M059J (cell line): Measurements from ENCODE around the gene TMEM191B. TPM values are rescaled to one million over a fixed set of nuclear protein-coding genes. Genes with fewer than 3 reads are reported as not detected.
"Not testable (repeated sequence)": the region's sequence is repeated elsewhere in the genome, so short reads cannot be mapped to it uniquely, and the experiment has no call there.

Source experiments
- DNase-seq: peaks from one replicate; pipeline ENCODE4 v3.0.0-alpha.2; 2012; ENCODE audit warnings: low read depth
- total RNA-seq: library from RNA; depleted of rRNA; stranded (reverse); fragments of >200 nt; shearing (Covaris generic); gene quantifications from 2 replicates; pipeline ENCODE4 v1.2.3, GENCODE V29; 2014; rRNA removed

The TMEM191B gene
- 0.76 TPM in 1 of 2 replicates, not detected in the other for total RNA-seq

DNA sequence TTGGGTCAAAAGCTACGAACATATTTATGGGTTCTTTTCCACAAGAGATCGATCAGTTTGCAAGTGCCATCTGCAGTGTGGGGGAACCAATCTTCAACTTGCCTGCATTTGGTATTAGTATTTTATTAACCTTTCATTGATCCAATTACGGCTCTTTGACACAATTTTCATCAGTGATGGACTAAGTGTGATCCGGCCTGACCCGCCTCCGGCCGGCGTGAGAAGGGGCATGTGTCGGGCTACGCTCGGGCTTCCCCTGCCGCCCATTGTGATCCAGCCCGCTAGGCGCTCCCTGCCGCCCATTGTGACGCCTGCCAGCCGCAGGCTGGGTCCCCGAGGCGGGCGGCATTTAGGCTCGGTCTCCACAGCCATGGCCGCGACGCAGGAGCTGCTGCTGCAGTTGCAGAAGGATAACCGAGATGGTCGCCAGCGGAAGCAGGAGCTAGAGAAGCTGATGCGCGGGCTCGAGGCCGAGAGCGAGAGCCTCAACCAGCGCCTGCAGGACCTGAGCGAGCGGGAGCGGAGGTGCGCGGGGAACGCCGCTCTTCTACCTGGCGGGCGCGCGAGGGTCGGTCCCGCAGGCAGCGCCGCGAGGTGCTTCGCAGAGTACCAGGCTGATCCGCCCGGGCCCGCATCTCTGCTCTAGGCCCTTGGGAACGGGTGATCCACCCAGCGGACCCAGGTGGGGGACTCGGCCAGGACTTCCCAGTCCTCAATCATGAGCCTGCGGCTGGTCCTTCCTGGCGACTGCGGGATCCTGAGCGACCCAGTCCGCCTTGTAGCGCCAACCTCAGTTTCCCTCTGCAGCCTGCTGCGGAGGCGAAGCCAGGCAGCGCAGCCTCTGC is at the start of gene TMEM191B:
Gene TMEM191B, plus strand, starts transcription at position 51 of the 845 bp plus-strand sequence. Its CDS starts 179 bp downstream, at position 230.
- DNase-seq, result not testable (repeated sequence)

- not testable (repeated sequence) for DNase-seq
These were observed 31.4 kb upstream of the TMEM191B start for GRCh38 chr22:18496227-18496626.

DNA sequence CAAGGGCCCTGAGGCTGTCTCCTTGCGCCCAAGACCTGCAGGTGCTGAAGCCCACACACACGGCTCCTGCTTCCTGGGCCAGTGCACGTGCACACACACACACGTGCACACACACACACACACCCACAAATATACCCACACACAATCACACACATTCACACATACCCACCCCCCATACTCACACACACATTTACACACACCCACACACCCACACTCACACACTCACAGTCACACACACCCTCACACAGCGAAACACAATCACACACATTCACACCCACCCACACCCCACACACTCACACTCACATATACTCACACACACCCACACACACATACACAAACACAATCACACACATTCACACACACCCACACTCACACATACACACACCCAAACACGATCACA is 16.3 kb upstream of the TMEM191B start:
- DNase-seq, result not testable (repeated sequence)

DNA sequence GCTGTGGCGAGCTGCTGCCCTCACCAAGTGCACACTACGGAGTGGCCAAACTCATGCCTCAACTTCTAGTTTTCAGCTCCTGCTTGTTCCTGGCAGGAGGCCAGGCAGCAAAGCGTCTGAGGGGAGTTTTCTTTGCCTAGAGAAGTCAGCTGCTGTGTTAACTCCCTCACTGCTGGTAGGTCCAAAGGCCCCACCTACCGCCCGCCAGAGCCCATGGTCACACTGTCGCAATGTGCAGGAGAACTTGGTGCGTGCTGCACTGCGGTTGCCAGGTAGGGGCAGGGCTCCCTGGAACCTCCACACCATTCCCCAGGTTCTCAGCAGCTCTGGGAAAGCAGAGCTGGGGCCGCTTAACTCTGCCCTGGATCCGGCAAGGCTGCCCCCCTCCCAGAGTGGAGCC is 15.2 kb upstream of the TMEM191B start:
- DNase-seq, result not testable (repeated sequence)

- DNase-seq, result not testable (repeated sequence)
These were observed 14.1 kb upstream of the TMEM191B start for GRCh38 chr22:18513454-18513853.

DNA sequence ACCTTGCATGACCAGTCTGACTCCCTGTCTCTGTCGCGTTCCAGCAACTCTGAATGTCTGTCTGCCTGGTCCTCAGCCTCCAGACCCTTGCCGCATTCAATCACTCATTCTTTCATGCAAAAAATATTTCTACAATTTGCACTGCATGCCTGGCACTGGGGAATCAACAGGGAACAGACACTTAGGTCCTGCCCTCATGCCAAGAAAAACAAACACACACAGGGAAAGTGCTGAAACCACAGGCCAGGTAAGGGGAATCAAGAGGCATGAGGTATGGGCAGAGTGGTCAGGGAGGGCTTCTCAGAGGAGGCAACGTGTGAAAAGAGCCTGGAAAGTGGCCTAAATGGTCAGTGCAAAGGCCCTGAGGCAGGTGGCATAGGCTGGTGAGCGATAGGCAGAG is 9.5 kb upstream of the TMEM191B start, which contains the start of gene GGTLC3:
Gene GGTLC3, minus strand, starts transcription at position 101 of the 400 bp plus-strand sequence. CDS start 264 bp downstream, outside the sequence.
- not testable (repeated sequence) for DNase-seq

- DNase-seq, result not testable (repeated sequence)
These were observed 4.8 kb upstream of the TMEM191B start for GRCh38 chr22:18522762-18523161.

DNA sequence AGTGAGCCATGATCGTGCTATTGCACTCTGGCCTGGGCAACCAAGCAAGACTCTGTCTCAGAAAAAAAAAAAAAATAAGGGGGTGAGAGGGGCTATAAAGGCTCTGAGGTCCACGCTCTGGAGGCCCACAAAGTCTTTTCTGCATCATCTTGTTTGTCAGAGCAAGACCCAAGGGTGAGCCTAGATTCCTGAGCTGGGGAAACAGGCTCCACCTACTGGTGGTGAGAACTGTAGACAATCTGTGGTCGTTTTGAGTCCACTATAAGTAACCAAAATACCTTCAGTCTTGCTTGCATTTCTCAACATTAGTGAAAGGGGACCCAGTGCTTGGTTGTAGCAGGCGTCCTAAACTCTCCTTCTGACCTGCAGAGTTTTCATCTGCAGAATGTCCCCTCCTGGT is 4.3 kb upstream of the TMEM191B start:
- not testable (repeated sequence) for DNase-seq

- DNase-seq, result not testable (repeated sequence)
These were observed 1.2 kb downstream of the TMEM191B start for GRCh38 chr22:18528597-18529415.

DNA sequence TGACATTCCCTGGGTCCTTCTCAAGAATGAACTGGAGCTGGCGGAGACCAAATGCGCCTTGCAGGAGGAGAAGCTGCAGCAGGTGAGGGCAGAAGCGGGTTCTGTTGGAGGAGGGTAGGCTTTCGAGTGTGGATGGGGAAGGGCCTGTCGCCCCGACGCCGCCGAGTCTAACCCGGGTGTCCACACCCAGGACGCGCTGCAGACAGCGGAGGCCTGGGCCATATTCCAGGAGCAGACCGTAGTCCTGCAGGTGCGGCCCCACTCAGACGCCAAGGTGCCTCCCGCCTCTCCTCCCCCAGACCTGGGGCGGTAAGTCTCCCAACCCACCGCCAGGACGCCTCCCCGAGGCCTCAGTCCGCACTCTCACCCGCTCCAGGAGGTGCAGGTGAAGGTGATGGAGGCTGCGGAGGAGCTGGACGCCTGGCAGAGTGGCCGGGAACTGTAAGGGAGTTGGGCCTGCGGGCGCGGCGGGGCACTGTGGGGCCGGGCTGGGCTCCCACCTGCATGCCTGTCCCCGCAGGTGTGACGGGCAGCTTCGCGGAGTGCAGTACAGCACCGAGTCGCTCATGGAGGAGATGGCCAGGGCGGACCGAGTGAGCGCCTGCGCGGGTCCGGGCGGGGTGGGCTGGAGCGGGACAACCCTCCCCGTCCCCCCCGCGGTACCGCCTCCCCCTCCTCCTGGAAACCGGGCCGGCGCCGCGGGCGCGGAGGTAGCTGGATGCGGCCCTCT is 2.0 kb downstream of the TMEM191B start:
- not testable (repeated sequence) for DNase-seq

DNA sequence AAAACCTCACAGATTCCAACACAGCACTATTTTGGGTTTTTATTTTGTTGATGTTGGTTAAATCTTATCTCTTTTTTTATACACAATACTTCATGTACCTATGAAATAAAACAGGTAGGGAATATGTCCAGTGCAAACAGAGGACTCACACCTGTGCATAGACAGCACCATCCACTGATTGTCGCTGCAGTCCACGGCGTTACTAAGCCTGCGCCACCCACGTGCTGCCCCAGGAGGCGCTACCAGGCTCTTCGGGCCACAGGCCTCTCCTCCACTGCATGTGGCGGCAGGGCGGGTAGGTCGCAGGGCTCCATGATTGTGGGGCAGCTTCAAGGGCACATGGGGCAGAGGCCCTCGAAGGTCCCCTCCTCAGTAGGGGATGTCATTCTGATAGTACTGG is 6.0 kb downstream of the TMEM191B start:
- DNase-seq, result not testable (repeated sequence)

GRCh38 chr22:18534315-18534714 is 6.7 kb downstream of the TMEM191B start:
- DNase-seq, result not testable (repeated sequence)

DNA sequence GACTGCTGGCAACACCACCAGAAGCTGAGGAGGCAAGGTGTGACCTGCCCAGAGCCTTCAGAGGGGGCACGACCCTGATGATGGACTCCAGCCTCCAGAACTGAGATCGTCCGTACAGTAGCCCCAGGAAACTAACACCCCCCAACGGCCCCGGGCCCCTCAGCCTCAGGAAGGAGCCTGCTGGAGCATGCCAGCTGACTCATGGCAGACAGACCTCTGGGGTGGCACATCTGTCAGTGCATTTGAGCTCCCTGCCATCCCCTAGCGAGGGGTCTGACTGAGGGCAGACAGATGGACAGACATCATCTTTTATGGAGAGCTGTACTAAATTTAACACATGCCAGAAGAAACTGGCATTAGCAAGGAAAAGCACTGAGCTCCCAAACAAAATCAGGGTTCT is 12.4 kb downstream of the TMEM191B start:
- DNase-seq, result not testable (repeated sequence)

GRCh38 chr22:18543400-18543799 is 15.8 kb downstream of the TMEM191B start:
- not testable (repeated sequence) for DNase-seq

DNA sequence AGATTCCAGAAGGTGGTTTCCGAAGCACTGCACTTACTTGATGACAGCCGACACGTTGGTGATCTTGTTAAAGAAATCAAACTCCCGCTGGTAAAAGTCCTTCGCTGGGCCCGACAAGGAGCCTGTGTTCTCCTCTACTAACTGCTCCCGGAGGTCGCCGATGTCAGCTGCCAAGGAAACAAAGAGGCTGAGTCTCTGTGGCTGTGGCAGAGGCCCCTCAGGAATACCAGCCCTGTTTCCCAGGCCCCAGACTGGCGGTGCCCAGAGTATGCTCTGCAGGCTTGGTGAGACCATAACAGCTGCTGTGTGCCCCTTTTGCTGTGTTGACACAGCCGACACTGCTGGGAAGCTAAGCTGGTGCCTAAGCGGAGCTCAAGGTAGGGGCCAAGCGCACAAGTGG is 17.0 kb downstream of the TMEM191B start:
- DNase-seq, result not testable (repeated sequence)

DNA sequence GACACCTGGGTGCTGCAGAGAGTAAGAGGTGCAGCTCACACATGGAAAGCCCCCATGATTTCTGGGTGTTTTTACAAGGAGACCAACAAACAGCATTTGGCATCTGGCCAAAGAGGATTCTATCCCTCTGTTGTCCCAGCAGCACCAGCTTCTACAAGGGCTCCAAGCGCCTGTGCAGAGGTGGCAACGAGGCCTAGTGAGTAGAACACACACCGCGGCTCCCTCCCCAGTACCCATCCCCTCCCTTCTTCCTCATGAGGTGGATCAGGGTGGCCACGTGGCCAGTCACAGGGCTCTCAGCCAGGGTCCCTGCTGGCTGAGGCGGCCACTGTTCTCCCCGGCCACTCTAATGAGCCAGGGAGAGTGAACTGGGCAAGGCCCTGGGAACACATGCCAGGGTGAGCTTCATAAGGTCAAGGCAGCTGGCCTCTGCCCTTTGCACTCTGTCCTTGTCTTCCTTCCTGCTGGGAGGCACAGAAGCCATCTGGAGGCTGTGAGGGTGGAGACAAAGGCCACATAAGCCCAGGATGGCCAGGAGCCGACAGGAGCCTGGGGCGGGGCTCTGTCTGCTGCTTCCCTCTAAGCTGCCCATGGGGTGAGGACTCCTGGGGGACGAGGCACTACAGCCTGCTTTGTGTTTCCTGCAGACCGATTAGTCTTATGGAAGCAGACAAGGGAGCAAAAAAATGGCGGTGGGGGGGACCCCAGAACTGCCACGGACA is 22.0 kb downstream of the TMEM191B start:
- DNase-seq, result not testable (repeated sequence)

- not testable (repeated sequence) for DNase-seq
These were observed 23.4 kb downstream of the TMEM191B start for GRCh38 chr22:18551046-18551445.

GRCh38 chr22:18552839-18553597 is 25.4 kb downstream of the TMEM191B start:
- not testable (repeated sequence) for DNase-seq

- DNase-seq, result not testable (repeated sequence)
These were observed 27.0 kb downstream of the TMEM191B start for GRCh38 chr22:18554280-18555256.
